Suprapubic skin (tissue), 4 donors: ENCODE results near the gene KCNA5. TPM values are rescaled to one million over a fixed set of nuclear protein-coding genes. Genes with fewer than 3 reads are reported as not detected.

Experiments used
- DNase-seq, 2 donors: peaks; one replicate each; pipeline ENCODE4 v3.0.0-alpha.2; 2019; ENCODE audit warnings: low spot score in 2 of 2
- H3K27ac ChIP-seq: fragments of 200-600 bp; sonication (generic); one replicate; pipeline ENCODE4 v1.5.1; 2019
- H3K27me3 ChIP-seq: fragments of 200-600 bp; sonication (generic); one replicate; pipeline ENCODE4 v1.5.1; 2019
- H3K36me3 ChIP-seq: fragments of 200-600 bp; sonication (generic); one replicate; pipeline ENCODE4 v1.5.1; 2019
- H3K4me1 ChIP-seq: fragments of 200-600 bp; sonication (generic); one replicate; pipeline ENCODE4 v1.5.1; 2019
- H3K4me3 ChIP-seq: fragments of 200-600 bp; sonication (generic); one replicate; pipeline ENCODE4 v1.5.1; 2019; ENCODE audit warnings: mild to moderate bottlenecking
- H3K9me3 ChIP-seq: fragments of 200-600 bp; sonication (generic); one replicate; pipeline ENCODE4 v1.5.1; 2019
- EP300 ChIP-seq: sonication (generic); formaldehyde crosslinking; IDR thresholded peaks from one replicate; pipeline ENCODE4 v1.6.1; 2017; ENCODE audit warnings: antibody characterized with exemption
- POLR2A ChIP-seq, 2 donors: fragments of 450-650 bp; IDR thresholded peaks; one replicate each; pipeline ENCODE4 v1.6.1; 2017; ENCODE audit warnings: antibody characterized with exemption in 2 of 2, mild to moderate bottlenecking in 2 of 2, moderate library complexity in 2 of 2
- POLR2AphosphoS5 ChIP-seq, 3 donors: sonication (generic); formaldehyde crosslinking; IDR thresholded peaks; one replicate each; pipeline ENCODE4 v1.6.1; 2017; ENCODE audit warnings: antibody characterized with exemption in 3 of 3
- WGBS: methylation state at CpG from one replicate; pipeline ENCODE4 v1.1.5; 2018; 5-methylcytosine and 5-hydroxymethylcytosine counted together
- total RNA-seq, 4 donors: library from RNA; depleted of rRNA; stranded (reverse); fragments of >200 nt; gene quantifications; one replicate each; pipeline ENCODE4 v1.1.0, GENCODE V29; 2016
- TF ChIP-seq, protein P1 (sequence below), 2 donors: fragments of 200-600 bp in 1 of 2; fragments of 450-650 bp in 1 of 2; sonication (generic) in 1 of 2; IDR thresholded peaks; one replicate each; pipeline ENCODE4 v1.5.1; 2016 to 2019; ENCODE audit warnings: antibody characterized with exemption in 2 of 2, mild to moderate bottlenecking in 1 of 2, moderate library complexity in 1 of 2

The KCNA5 gene
- total RNA-seq, 4 donors from 2014 or later, result 0.95 TPM; not detected in 3

DNA sequence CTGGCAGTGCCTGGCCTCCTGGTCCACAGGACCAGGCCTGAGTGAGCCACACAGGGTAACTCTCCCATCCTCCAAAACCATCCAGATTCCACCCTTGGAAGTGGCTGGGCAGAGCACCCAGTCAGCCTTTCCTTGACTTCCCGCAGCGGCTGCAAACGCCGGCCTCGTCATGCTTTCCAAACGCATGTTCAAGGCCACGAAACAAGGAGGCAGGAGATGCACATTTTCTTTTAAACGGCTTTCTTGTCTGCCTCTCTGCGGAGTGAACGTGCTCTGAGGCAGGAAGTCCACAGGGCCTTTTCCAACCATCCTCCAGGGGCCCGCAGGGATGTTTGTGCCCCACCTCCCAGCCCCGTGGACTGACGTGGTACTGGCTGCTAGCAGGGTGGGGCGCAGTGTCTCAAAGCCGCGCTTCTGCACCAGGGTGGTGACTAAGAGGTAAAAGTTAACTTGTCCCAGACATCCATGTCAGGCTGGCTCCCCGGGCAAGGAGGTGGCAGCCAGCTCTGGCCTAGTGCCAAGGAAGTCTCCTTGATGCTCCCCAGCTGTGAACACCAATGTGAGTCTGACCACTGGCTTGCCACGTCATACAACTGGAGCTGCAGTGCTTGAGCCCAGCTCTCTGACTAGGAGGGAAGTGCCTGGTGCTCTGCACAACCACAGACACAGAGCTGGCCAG, 45.0 kb downstream of the KCNA5 start:
- Histone ChIP-seq H3K36me3 (no peaks in the 10 kb centered on the region), H3K4me3 (no peak overlapping the region), H3K9me3 (no peaks in the 10 kb centered on the region), H3K27ac (no peak overlapping the region), H3K4me1 (no peaks in the 10 kb centered on the region), H3K27me3 (peaks cover 8% of the 10 kb centered on the region)
- TF ChIP-seq POLR2AphosphoS5 (IDR thresholded peaks at IDR 0.05) (no peak), POLR2A (IDR thresholded peaks at IDR 0.05) (no peak), EP300 (no peak)
- TF ChIP-seq, protein P1, sequence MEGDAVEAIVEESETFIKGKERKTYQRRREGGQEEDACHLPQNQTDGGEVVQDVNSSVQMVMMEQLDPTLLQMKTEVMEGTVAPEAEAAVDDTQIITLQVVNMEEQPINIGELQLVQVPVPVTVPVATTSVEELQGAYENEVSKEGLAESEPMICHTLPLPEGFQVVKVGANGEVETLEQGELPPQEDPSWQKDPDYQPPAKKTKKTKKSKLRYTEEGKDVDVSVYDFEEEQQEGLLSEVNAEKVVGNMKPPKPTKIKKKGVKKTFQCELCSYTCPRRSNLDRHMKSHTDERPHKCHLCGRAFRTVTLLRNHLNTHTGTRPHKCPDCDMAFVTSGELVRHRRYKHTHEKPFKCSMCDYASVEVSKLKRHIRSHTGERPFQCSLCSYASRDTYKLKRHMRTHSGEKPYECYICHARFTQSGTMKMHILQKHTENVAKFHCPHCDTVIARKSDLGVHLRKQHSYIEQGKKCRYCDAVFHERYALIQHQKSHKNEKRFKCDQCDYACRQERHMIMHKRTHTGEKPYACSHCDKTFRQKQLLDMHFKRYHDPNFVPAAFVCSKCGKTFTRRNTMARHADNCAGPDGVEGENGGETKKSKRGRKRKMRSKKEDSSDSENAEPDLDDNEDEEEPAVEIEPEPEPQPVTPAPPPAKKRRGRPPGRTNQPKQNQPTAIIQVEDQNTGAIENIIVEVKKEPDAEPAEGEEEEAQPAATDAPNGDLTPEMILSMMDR (IDR thresholded peaks at IDR 0.05), result no peak
- no peak for DNase-seq
- WGBS, result 62% methylated on average over 18 of the region's 18 CpGs

DNA sequence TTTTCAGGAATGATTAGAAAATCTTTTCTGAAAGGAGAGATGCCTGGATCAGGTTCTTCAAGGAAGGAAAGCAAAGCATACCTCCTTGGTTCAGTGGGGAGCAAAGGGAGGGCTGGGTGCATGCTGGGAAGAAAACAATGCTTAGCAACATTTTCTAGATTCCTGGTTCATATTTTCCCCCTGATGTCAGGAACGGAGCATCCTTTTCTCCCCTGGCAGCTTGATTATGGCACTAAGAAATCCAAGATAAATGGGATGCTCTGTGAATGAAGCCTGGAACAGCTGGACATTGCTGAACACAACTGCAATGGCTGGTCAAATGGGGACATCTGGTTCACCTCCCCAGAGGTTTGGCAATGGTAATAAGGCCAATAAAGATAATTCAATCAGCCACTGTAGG, 50.9 kb downstream of the KCNA5 start:
- Histone ChIP-seq H3K4me1 (no peaks in the 10 kb centered on the region), H3K27ac (no peak overlapping the region), H3K9me3 (no peaks in the 10 kb centered on the region), H3K27me3 (peaks cover 22% of the 10 kb centered on the region), H3K36me3 (no peaks in the 10 kb centered on the region), H3K4me3 (no peak overlapping the region)
- TF ChIP-seq, protein P1 (IDR thresholded peaks at IDR 0.05), result no peak
- 18% methylated on average over 1 of the region's 1 CpG for WGBS
- DNase-seq, result no peak

DNA sequence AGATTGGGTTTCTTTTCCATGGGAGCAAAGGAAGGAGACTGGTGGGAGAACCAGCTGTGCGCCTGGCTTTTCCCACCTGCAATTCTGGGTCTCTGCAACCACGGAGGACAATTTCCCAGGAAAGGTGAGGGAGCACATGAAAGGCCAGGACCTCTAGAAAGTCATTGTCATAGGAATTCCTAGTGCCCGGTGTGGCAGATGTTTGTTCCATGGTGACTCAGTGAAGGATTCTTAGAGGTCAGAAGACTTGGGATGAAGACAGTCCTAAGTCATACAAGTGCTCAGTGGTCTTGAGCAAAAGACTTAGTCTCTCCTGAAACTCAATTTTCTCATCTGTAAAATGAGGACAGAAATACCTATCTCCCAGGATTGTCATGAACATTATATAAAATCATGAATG, 51.3 kb downstream of the KCNA5 start:
- WGBS, result 81% methylated on average over 3 of the region's 3 CpGs
- Histone ChIP-seq H3K4me1 (no peaks in the 10 kb centered on the region), H3K36me3 (no peaks in the 10 kb centered on the region), H3K27me3 (peaks cover 26% of the 10 kb centered on the region), H3K27ac (no peak overlapping the region), H3K9me3 (no peaks in the 10 kb centered on the region), H3K4me3 (no peak overlapping the region)
- DNase-seq, result no peak
- TF ChIP-seq EP300, result no peak
- TF ChIP-seq, protein P1 (IDR thresholded peaks at IDR 0.05), result no peak
- TF ChIP-seq POLR2A (IDR thresholded peaks at IDR 0.05), result no peak
- no peak for TF ChIP-seq POLR2AphosphoS5 (IDR thresholded peaks at IDR 0.05)

Other genes with a start within 250 kb of the KCNA5 start
- gene KCNA1, start 134.0 kb upstream of the KCNA5 start, total RNA-seq, result not detected